ENCODE results near the gene DVL1. TPM values are rescaled to one million over a fixed set of nuclear protein-coding genes. Genes with fewer than 3 reads are reported as not detected.

DVL1 gene
- total and polyA plus RNA-seq, 9 of the 15 experiments (the other 6 are each of a cell fraction or from before 2014, with no cell fraction given): 0.62 to 135 (median 24.3) TPM

DNA sequence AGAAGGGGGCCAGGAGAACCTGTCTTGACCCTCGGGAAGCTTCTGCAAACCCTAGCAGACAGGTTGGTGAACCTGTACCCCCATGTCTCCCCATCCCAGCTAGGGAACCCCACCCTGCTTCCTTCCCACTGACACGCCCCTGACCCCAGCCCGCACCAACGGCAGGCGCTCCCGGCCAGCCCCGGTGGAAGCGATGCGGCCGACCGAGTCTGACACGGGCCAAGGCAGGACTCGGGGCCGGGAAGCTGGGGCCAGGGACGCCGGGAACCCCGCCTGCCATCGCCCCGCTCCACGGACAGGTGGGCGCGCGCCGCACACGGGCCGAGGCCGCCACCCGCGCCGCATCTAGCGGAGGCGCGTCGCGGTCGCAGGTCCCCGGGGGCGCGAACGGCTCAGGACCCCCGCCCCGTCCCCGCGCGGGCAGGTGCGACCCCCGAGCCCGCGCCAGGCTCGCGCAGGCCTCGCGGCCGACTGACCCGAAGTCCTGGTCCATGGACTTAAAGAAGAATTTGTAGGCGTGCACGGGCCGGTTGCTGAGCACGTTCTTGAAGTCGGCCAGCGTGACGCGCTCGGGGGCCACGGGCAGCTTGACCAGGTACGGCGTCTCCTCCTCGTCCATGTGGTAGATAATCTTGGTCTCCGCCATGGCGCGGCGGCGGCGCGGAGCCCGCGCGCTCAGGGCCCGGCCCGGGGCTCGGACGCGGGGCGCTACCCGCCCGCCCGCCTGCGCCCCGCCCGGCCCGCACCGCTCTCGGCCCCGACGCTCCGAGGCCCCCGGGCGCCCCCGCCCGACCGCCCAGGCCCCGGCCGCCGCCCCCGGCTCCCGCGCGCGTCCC, 580 bp downstream of the DVL1 start (continued):
- TF ChIP-seq PHB2 (IDR thresholded peaks at IDR 0.05; ENCODE audit: low read depth): no peak
- no peak for TF ChIP-seq RBM39 (optimal IDR thresholded peaks at IDR 0.05; ENCODE audit: low read depth, low read length)
- TF ChIP-seq, protein P1, sequence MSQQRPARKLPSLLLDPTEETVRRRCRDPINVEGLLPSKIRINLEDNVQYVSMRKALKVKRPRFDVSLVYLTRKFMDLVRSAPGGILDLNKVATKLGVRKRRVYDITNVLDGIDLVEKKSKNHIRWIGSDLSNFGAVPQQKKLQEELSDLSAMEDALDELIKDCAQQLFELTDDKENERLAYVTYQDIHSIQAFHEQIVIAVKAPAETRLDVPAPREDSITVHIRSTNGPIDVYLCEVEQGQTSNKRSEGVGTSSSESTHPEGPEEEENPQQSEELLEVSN (IDR thresholded peaks at IDR 0.05; ENCODE audit: borderline replicate concordance in 1 of 2, extremely low read depth in 1 of 2, insufficient read depth in 1 of 2, insufficient read length in 1 of 2, low read depth in 1 of 2, low read length in 1 of 2, poor library complexity in 1 of 2, severe bottlenecking in 1 of 2): peak; percentile 26
- peak; percentile 89; the same call in 1 of the 2 replicates for TF ChIP-seq GATAD2B (IDR thresholded peaks at IDR 0.05; ENCODE audit: borderline replicate concordance)
- TF ChIP-seq PHF8 (IDR thresholded peaks at IDR 0.05; ENCODE audit: borderline replicate concordance, low read length): peak; percentile 5; the same call in 1 of the 2 replicates
- TF ChIP-seq RB1 (IDR thresholded peaks at IDR 0.05; ENCODE audit: low read depth): peak; percentile 43; the same call in 1 of the 2 replicates
- no peak for TF ChIP-seq ZEB2 (IDR thresholded peaks at IDR 0.05)
- peak; percentile 46 for TF ChIP-seq RBFOX2 (IDR thresholded peaks at IDR 0.05; ENCODE audit: low read depth, low read length)
